DMS79 treated with DMSO at 0.1 percent for 48 hours (cell line): ENCODE data around the gene C22orf31.
"Not testable (repeated sequence)": the region's sequence is repeated elsewhere in the genome, so short reads cannot be mapped to it uniquely, and the experiment has no call there.

ENCODE experiments used
- DNase-seq: peaks from one replicate; lab custom pipeline; 2025; lab: John Stamatoyannopoulos, UW

The C22orf31 gene

GRCh38 chr22:29061773-29062172, at the start of gene C22orf31:
Gene C22orf31, minus strand, starts transcription at chr22:29061831. Its CDS starts 39 bp downstream, at chr22:29061792.
- DNase-seq: no peak

GRCh38 chr22:29110946-29111345, 49.3 kb upstream of the C22orf31 start:
- no peak for DNase-seq

- DNase-seq: no peak
Observed at GRCh38 chr22:29109822-29110221, 48.2 kb upstream of the C22orf31 start.

GRCh38 chr22:29108137-29108536, 46.5 kb upstream of the C22orf31 start:
- DNase-seq: no peak

GRCh38 chr22:29106839-29107238, 45.2 kb upstream of the C22orf31 start:
- DNase-seq: no peak

GRCh38 chr22:29105468-29105867, 43.8 kb upstream of the C22orf31 start:
- no peak for DNase-seq

- DNase-seq: no peak
Observed at GRCh38 chr22:29103121-29103520, 41.5 kb upstream of the C22orf31 start.

- DNase-seq: no peak
Observed at GRCh38 chr22:29102300-29102699, 40.7 kb upstream of the C22orf31 start.

GRCh38 chr22:29098296-29098695, 36.7 kb upstream of the C22orf31 start:
- no peak for DNase-seq

GRCh38 chr22:29096736-29097669, 35.4 kb upstream of the C22orf31 start:
- DNase-seq: no peak

GRCh38 chr22:29095459-29095858, 33.8 kb upstream of the C22orf31 start:
- DNase-seq: no peak

GRCh38 chr22:29093501-29094300, 32.1 kb upstream of the C22orf31 start:
- DNase-seq: no peak

- no peak for DNase-seq
Observed at GRCh38 chr22:29093030-29093429, 31.4 kb upstream of the C22orf31 start.

GRCh38 chr22:29092243-29092642, 30.6 kb upstream of the C22orf31 start:
- no peak for DNase-seq

GRCh38 chr22:29090039-29090438, 28.4 kb upstream of the C22orf31 start:
- DNase-seq: no peak

GRCh38 chr22:29089507-29089906, 27.9 kb upstream of the C22orf31 start:
- DNase-seq: no peak

- DNase-seq: no peak
Observed at GRCh38 chr22:29088809-29089208, 27.2 kb upstream of the C22orf31 start.

- DNase-seq: no peak
Observed at GRCh38 chr22:29087012-29087411, 25.4 kb upstream of the C22orf31 start.

GRCh38 chr22:29083933-29084591, 22.4 kb upstream of the C22orf31 start:
- DNase-seq: no peak

GRCh38 chr22:29083576-29083932, 21.9 kb upstream of the C22orf31 start:
- DNase-seq: not testable (repeated sequence)

GRCh38 chr22:29082826-29083545, 21.4 kb upstream of the C22orf31 start:
- no peak for DNase-seq
